ENCODE measurements around the gene CSF2.

The CSF2 gene

GRCh38 chr5:132070460-132071337, 2.9 kb upstream of the CSF2 start:
- no peak for DNase-seq

GRCh38 chr5:132071338-132071707, 2.3 kb upstream of the CSF2 start:
- DNase-seq: no peak

- no peak for DNase-seq
These were observed 1.5 kb upstream of the CSF2 start for GRCh38 chr5:132072070-132072469.

GRCh38 chr5:132072528-132072927, 1.1 kb upstream of the CSF2 start:
- no peak for DNase-seq

GRCh38 chr5:132074091-132074771, 642 bp downstream of the CSF2 start:
- no peak for DNase-seq

GRCh38 chr5:132074772-132075718, 1.5 kb downstream of the CSF2 start:
- DNase-seq: no peak

- DNase-seq: no peak
These were observed 2.1 kb downstream of the CSF2 start for GRCh38 chr5:132075719-132076077.

GRCh38 chr5:132076202-132076830, 2.7 kb downstream of the CSF2 start:
- no peak for DNase-seq

GRCh38 chr5:132076983-132077382, 3.4 kb downstream of the CSF2 start:
- no peak for DNase-seq

- DNase-seq: no peak
These were observed 5.5 kb downstream of the CSF2 start for GRCh38 chr5:132079081-132079480.

GRCh38 chr5:132079619-132080018, 6.0 kb downstream of the CSF2 start:
- no peak for DNase-seq

GRCh38 chr5:132080595-132080994, 7.0 kb downstream of the CSF2 start:
- DNase-seq: no peak

- DNase-seq: no peak
These were observed 7.9 kb downstream of the CSF2 start for GRCh38 chr5:132081458-132081857.

GRCh38 chr5:132082329-132083023, 8.9 kb downstream of the CSF2 start:
- DNase-seq: no peak

GRCh38 chr5:132083071-132083678, 9.6 kb downstream of the CSF2 start:
- no peak for DNase-seq

GRCh38 chr5:132085686-132086085, 12.1 kb downstream of the CSF2 start:
- no peak for DNase-seq

- DNase-seq: no peak
These were observed 12.7 kb downstream of the CSF2 start for GRCh38 chr5:132086277-132086794.

GRCh38 chr5:132087176-132087575, 13.6 kb downstream of the CSF2 start:
- DNase-seq: no peak

- DNase-seq: no peak
These were observed 14.1 kb downstream of the CSF2 start for GRCh38 chr5:132087661-132088060.

- no peak for DNase-seq
These were observed 15.8 kb downstream of the CSF2 start for GRCh38 chr5:132089363-132089762.

GRCh38 chr5:132090107-132090506, 16.5 kb downstream of the CSF2 start:
- no peak for DNase-seq

- no peak for DNase-seq
These were observed 19.7 kb downstream of the CSF2 start for GRCh38 chr5:132093271-132093670.
